Endothelial cell of umbilical vein (primary cell): ENCODE measurements around the gene EPHA10. TPM values are rescaled to one million over a fixed set of nuclear protein-coding genes. Genes with fewer than 3 reads are reported as not detected.

Source experiments
- BruUV-seq: library from RNA; stranded (reverse); fragments of 400-500 nt; replicated peaks from 2 replicates; lab custom pipeline; 2021; lab: Mats Ljungman, UMichigan
- CTCF ChIA-PET: fragments of 300-600, 350-600 bp; sonication (Branson Sonifier 250); formaldehyde crosslinking; loops from one replicate; lab custom pipeline; 2021; ENCODE audit warnings: antibody characterized with exemption, inconsistent platforms; lab: Charles Lee
- POLR2A ChIA-PET: fragments of 300-600, 350-600 bp; sonication (Branson Sonifier 250); formaldehyde crosslinking; loops from one replicate; lab custom pipeline; 2021; ENCODE audit warnings: antibody characterized with exemption, inconsistent platforms; lab: Charles Lee
- DNase-seq: peaks from one replicate; pipeline ENCODE4 v3.0.0-alpha.2; 2011; ENCODE audit warnings: low read depth, low spot score
- FAIRE-seq: peaks from 2 replicates; lab custom pipeline; 2011; peaks lifted over from hg19 to GRCh38; lab: Jason Lieb, UNC
- H2AFZ ChIP-seq: 2 replicates; pipeline ENCODE4 v1.6.0; 2012; ENCODE audit warnings: low read depth, low read length, control low read depth, inconsistent platforms
- H3K27ac ChIP-seq: 2 replicates; pipeline ENCODE4 v1.5.1; 2011; ENCODE audit warnings: low read depth, mild to moderate bottlenecking, control low read depth, low read length, moderate library complexity; ENCODE audit not compliant: insufficient read depth
- H3K27me3 ChIP-seq, 2 experiments: 2 replicates each; pipeline versions ENCODE4 v1.6.0 to v1.6.1; 2011; ENCODE audit warnings: low read length in 2 of 2, mixed read lengths in 1 of 2; ENCODE audit not compliant: control insufficient read depth in 2 of 2, insufficient read depth in 2 of 2
- H3K36me3 ChIP-seq, 2 experiments: 2 replicates in 1 of 2; 3 replicates in 1 of 2; pipeline ENCODE4 v1.5.1; 2011; ENCODE audit warnings: low read length in 2 of 2, mild to moderate bottlenecking in 1 of 2, moderate library complexity in 1 of 2; ENCODE audit not compliant: control insufficient read depth in 2 of 2, insufficient read depth in 2 of 2; ENCODE audit errors: extremely low read depth in 1 of 2
- H3K4me1 ChIP-seq: 3 replicates; pipeline ENCODE4 v1.5.1; 2011; ENCODE audit warnings: mild to moderate bottlenecking, low read length; ENCODE audit not compliant: control insufficient read depth, insufficient read depth; ENCODE audit errors: extremely low read depth
- H3K4me2 ChIP-seq: 2 replicates; pipeline ENCODE4 v1.6.1; 2011; ENCODE audit warnings: low read length, control low read depth, mixed read lengths; ENCODE audit not compliant: insufficient read depth
- H3K4me3 ChIP-seq, 3 experiments: fragments of 200-600 bp in 1 of 3; sonication (generic), shearing (Covaris generic) in 1 of 3; replicated peaks in 1 of 3; 2 replicates each; pipeline ENCODE4 v1.5.1; 2011 to 2016; ENCODE audit warnings: control low read depth in 3 of 3, low read length in 3 of 3, mild to moderate bottlenecking in 2 of 3, inconsistent platforms in 1 of 3, low read depth in 1 of 3, moderate library complexity in 1 of 3; ENCODE audit not compliant: insufficient read depth in 1 of 3
- H3K79me2 ChIP-seq: 2 replicates; pipeline ENCODE4 v1.6.0; 2012; ENCODE audit warnings: low read length, inconsistent platforms; ENCODE audit not compliant: control insufficient read depth, insufficient read depth
- H3K9ac ChIP-seq: replicated peaks from 2 replicates; pipeline ENCODE3; 2011; ENCODE audit warnings: low read length, control low read depth; ENCODE audit not compliant: insufficient read depth; ENCODE audit errors: extremely low read depth
- H3K9me1 ChIP-seq: replicated peaks from 3 replicates; pipeline ENCODE4 v1.6.0; 2011; ENCODE audit warnings: mild to moderate bottlenecking, low read length; ENCODE audit not compliant: control insufficient read depth, insufficient read depth; ENCODE audit errors: extremely low read depth
- H3K9me3 ChIP-seq: replicated peaks from 2 replicates; pipeline ENCODE4 v1.5.1; 2012; ENCODE audit warnings: low read length, inconsistent platforms; ENCODE audit not compliant: control insufficient read depth, insufficient read depth
- H4K20me1 ChIP-seq: replicated peaks from 2 replicates; pipeline ENCODE3; 2011; ENCODE audit warnings: mild to moderate bottlenecking, low read length; ENCODE audit not compliant: control insufficient read depth, insufficient read depth; ENCODE audit errors: extremely low read depth
- EZH2 ChIP-seq: IDR thresholded peaks from 2 replicates; pipeline ENCODE4 v1.6.1; 2012; ENCODE audit warnings: borderline replicate concordance, low read depth, mild to moderate bottlenecking, moderate library complexity, low read length, inconsistent platforms; ENCODE audit not compliant: severe bottlenecking
- FOS ChIP-seq: IDR thresholded peaks from 2 replicates; pipeline ENCODE4 v1.6.1; 2011; ENCODE audit warnings: mild to moderate bottlenecking, low read length, moderate library complexity, borderline replicate concordance; ENCODE audit not compliant: insufficient read depth
- JUN ChIP-seq: IDR thresholded peaks from 2 replicates; pipeline ENCODE4 v1.6.1; 2011; ENCODE audit warnings: borderline replicate concordance, low read depth; ENCODE audit not compliant: insufficient read length, insufficient read depth
- MAX ChIP-seq: IDR thresholded peaks from 2 replicates; pipeline ENCODE4 v1.6.1; 2011; ENCODE audit not compliant: insufficient read depth, insufficient read length
- MYC ChIP-seq: IDR thresholded peaks from one replicate; pipeline ENCODE4 v1.6.1; 2011; ENCODE audit warnings: mild to moderate bottlenecking, low read depth, low read length
- POLR2A ChIP-seq: IDR thresholded peaks from 2 replicates; pipeline ENCODE4 v1.6.1; 2012; ENCODE audit warnings: low read depth, mild to moderate bottlenecking, control low read depth, low read length
- POLR2AphosphoS5 ChIP-seq: IDR thresholded peaks from 2 replicates; pipeline ENCODE4 v1.6.1; 2012; ENCODE audit warnings: low read depth, mild to moderate bottlenecking, control low read depth, low read length, moderate library complexity; ENCODE audit not compliant: insufficient read depth
- dilution Hi-C: fragments of 300-500 bp; cut with MboI; formaldehyde crosslinking; loops from one replicate; pipeline ENCODE4 v1.15.0; 2019; ENCODE audit warnings: low sequenced_read_pairs; ENCODE audit not compliant: extremely low pct_ligation_motif_present
- intact Hi-C: fragments of 100-400 bp; cut with micrococcal nuclease; formaldehyde crosslinking; loops from one replicate; pipeline ENCODE4 v1.10.0; 2022
- polyA plus RNA-seq, 4 experiments: library from polyadenylated mRNA; depleted of rRNA in 3 of 4; stranded (reverse) in 3 of 4; unstranded in 1 of 4; fragments of >200 nt; gene quantifications; 2 replicates each; pipeline versions ENCODE4 v1.2.1 to v1.2.3, GENCODE V29; 2011 to 2012; ENCODE audit warnings: missing spikeins in 1 of 4
- total RNA-seq: library from RNA; stranded (reverse); gene quantifications from 2 replicates; pipeline ENCODE4 v1.2.3, GENCODE V29; 2021
- TF ChIP-seq, protein P1 (sequence below), 2 donors: IDR thresholded peaks; 1 replicate in 1 of 2; 2 replicates in 1 of 2; pipeline ENCODE4 v1.5.1; 2011; ENCODE audit warnings: low read length in 2 of 2, mild to moderate bottlenecking in 2 of 2, moderate library complexity in 2 of 2, control low read depth in 1 of 2, inconsistent platforms in 1 of 2, low read depth in 1 of 2; ENCODE audit not compliant: insufficient read depth in 1 of 2; ENCODE audit errors: extremely low read depth in 1 of 2

EPHA10 gene
- total and polyA plus RNA-seq, 2 donors (not counting 3 experiments of a cell fraction or from before 2014, with no cell fraction given), result not detected

DNA sequence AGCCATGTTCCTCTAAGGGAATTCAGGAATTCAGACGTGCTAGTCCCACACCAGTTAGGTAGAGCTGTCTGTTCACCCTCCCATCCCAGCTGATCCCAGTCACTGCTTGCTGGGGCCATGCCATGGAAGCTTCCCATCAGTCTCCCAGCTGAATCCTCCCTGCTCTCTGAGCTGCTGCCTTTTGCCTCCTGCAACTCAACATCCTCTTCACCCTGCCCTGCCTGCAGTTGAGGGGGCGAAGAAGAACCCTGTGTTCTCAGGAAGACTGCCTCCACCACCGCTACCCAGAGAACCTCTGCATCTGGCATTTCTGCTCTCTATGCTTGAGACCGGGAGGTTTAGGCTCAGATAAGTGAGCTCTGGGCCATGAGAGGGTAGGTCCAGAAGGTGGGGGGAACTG is 56.4 kb downstream of the EPHA10 start:
- H3K27ac ChIP-seq, result no peak overlapping the region
- no peaks in the 10 kb centered on the region for H3K9me3 ChIP-seq
- H3K4me1 ChIP-seq, result no peaks in the 10 kb centered on the region
- dilution Hi-C loops (no loop called here), intact Hi-C loops (no loop called here)
- no peak overlapping the region for H3K4me3 ChIP-seq
- no TSS peak for BruUV-seq
- H2AFZ ChIP-seq, result no peak overlapping the region
- ChIA-PET CTCF (no interaction called here), POLR2A (no interaction called here)
- H3K9ac ChIP-seq, result no peak overlapping the region
- no peaks in the 10 kb centered on the region for H3K79me2 ChIP-seq
- H3K36me3 ChIP-seq, result peaks cover 7 to 33% of the 10 kb centered on the region in 2 experiments
- H3K4me2 ChIP-seq, result no peak overlapping the region
- H3K27me3 ChIP-seq, result no peaks in the 10 kb centered on the region
- H4K20me1 ChIP-seq, result no peaks in the 10 kb centered on the region
- no peaks in the 10 kb centered on the region for H3K9me1 ChIP-seq
- DNase-seq, result no peak
- no peak for FAIRE-seq
- TF ChIP-seq, protein P1, sequence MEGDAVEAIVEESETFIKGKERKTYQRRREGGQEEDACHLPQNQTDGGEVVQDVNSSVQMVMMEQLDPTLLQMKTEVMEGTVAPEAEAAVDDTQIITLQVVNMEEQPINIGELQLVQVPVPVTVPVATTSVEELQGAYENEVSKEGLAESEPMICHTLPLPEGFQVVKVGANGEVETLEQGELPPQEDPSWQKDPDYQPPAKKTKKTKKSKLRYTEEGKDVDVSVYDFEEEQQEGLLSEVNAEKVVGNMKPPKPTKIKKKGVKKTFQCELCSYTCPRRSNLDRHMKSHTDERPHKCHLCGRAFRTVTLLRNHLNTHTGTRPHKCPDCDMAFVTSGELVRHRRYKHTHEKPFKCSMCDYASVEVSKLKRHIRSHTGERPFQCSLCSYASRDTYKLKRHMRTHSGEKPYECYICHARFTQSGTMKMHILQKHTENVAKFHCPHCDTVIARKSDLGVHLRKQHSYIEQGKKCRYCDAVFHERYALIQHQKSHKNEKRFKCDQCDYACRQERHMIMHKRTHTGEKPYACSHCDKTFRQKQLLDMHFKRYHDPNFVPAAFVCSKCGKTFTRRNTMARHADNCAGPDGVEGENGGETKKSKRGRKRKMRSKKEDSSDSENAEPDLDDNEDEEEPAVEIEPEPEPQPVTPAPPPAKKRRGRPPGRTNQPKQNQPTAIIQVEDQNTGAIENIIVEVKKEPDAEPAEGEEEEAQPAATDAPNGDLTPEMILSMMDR (IDR thresholded peaks at IDR 0.05; ENCODE audit: extremely low read depth in 1 of 2, insufficient read depth in 1 of 2, low read depth in 1 of 2, low read length in 2 of 2), result no peak
- TF ChIP-seq POLR2A, result no peak
- TF ChIP-seq FOS, result no peak
- no peak for TF ChIP-seq POLR2AphosphoS5
- TF ChIP-seq MYC, result no peak
- TF ChIP-seq MAX, result no peak
- no peak for TF ChIP-seq EZH2
- no peak for TF ChIP-seq JUN
